Measurements from ENCODE around the gene KIF18A.

The KIF18A gene

DNA sequence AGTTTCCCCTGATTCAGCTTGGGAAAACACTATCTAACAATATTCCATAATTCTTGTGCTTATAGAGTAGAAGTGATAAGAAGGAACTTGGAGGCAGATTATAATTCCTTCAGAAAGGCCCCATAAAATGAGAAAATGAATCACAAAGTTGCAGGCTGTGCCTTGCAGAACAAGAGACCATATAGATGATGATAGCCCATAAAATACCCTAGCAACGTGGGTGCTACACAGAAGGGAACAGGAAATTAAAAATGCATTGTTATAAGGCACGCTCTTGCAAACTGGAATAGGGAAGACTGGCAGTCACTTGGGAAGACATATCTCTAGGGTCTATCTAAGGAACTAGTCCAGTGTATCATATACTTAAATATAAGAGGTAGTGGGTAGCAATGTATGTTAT is 67.6 kb downstream of the KIF18A start:
- DNase-seq = no peak

DNA sequence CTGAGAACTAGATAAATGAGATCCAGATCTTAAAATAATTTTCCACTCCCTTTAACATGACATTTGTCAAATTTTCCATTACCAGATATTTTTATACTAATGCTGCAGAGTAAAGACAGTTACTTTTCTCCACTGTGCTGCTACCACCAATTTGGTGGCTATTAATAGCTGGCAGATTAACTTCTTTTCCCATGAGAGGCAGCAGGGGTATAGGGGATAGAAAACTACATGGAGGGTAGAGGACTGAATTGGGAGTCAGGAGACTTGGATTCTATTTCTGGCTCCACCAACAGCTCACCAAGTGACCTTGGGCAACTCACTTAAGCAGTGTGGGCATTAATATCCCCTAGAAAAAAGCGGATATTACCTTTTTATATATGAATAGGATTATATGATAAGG is 69.2 kb downstream of the KIF18A start:
- DNase-seq = peak; percentile 1

GRCh38 chr11:28026634-28027290 is 81.2 kb downstream of the KIF18A start:
- no peak for DNase-seq

DNA sequence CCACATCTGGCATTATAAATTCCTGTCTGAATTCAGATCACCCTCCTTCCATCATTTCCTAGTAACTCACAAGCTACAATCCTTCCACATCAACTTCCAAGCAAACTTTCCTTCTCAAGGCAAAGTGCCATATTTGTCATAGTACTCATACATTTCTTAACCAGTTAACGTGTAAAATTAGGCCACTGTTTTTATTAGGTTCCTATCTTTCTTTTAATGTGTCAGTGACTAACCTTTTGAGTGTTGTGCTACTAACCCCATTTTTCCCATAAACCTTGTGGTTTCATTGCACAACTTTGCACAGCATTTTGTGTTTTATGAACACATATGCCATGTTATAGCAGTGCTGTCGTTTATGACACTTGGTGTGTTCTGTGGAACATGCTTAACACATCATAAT is 90.1 kb downstream of the KIF18A start:
- peak; percentile 19 for DNase-seq

DNA sequence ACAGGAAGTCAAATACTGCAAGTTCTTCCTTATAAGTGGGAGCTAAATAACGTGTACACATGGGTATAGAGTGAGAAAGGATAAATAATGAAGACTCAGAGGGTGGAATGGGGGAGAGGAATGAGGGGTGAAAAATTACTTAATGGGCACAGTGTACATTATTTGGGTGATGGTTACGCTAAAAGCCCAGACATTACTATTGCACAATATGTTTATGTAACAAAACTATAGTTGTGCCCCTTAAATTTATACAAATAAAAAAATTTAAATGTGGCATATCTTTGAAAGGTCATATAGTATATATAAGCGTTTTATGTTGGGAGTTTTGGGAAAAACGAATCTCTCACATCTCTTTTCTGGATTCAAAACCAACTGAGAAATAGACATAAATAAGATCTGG is 96.1 kb downstream of the KIF18A start:
- no peak for DNase-seq

GRCh38 chr11:28009996-28010395 is 98.0 kb downstream of the KIF18A start:
- no peak for DNase-seq

DNA sequence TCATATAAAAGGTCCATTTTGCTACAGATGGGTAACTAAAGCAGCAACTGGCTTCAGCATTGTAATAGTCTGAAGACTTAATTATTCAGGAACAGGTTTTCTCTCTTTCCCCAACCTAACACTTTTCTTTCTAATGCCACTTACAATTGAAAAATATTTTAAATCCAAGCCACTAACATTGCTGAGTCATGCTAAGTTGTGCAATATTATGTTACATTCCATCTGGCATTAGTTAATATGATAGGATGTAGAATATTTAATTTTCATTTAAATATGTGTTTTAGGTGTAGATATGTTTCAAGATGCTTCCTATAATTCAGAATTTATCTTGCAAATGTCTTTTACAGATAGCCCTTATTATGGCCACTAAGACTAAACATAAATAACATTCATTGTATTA is 98.6 kb downstream of the KIF18A start:
- peak; percentile 74 for DNase-seq

- DNase-seq = no peak
Measured at GRCh38 chr11:28003615-28004014, 104.3 kb downstream of the KIF18A start.

- DNase-seq = no peak
Measured at GRCh38 chr11:27998552-27998951, 109.4 kb downstream of the KIF18A start.

GRCh38 chr11:27997344-27997743 is 110.6 kb downstream of the KIF18A start:
- no peak for DNase-seq

- no peak for DNase-seq
Measured at GRCh38 chr11:27996066-27996465, 111.9 kb downstream of the KIF18A start.

GRCh38 chr11:27995083-27995482 is 112.9 kb downstream of the KIF18A start:
- peak; percentile 31 for DNase-seq

- no peak for DNase-seq
Measured at GRCh38 chr11:27991736-27992135, 116.2 kb downstream of the KIF18A start.

DNA sequence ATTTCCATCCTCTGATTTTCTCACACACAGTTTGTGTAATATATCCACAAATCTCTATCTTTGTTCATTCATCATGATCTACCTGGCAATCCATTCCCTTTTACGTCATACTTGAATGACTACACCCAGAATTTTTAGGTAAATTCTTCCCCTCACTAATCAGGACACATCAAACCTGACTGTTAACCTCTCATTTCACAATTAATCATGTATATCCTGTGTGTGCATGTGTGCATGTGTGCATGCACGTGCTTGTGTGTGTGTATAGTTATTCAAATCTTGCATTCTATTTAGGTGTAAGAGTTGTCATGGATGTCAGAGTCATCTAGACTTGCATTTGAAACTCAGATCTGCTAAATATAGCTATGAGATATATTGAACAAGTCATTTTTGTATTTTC is 130.4 kb downstream of the KIF18A start:
- no peak for DNase-seq

DNA sequence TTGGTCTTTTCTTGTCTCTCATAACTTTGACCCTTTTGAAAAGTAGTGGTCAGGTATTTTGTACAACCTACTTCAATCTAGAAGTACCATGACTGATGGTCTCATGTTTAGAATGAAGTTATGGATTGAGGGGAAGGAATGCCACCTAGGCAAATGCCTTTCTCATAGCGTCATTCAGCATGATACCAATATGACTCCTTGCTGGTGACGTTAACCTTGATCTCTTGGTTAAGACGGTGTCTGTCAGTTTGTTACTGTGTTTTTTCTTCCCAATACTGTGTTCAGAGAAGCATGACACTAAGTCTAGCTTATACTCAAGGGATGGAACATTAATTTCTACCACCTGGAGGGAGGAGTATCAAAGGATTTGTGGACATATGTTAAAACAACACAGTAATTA is 130.9 kb downstream of the KIF18A start:
- DNase-seq = no peak

GRCh38 chr11:27976262-27976661 is 131.7 kb downstream of the KIF18A start:
- DNase-seq = no peak

- DNase-seq = no peak
Measured at GRCh38 chr11:27973851-27974536, 134.0 kb downstream of the KIF18A start.

GRCh38 chr11:27972522-27973170 is 135.3 kb downstream of the KIF18A start:
- DNase-seq = no peak

- DNase-seq = peak; percentile 27
Measured at GRCh38 chr11:27971171-27971570, 136.8 kb downstream of the KIF18A start.

Data from fibroblast of skin of scalp (primary cell).